ENCODE results near the gene IGLON5. TPM values are rescaled to one million over a fixed set of nuclear protein-coding genes. Genes with fewer than 3 reads are reported as not detected.

The IGLON5 gene
- total RNA-seq, 4 donors from 2014 or later = 0.17 TPM; not detected in 3

DNA sequence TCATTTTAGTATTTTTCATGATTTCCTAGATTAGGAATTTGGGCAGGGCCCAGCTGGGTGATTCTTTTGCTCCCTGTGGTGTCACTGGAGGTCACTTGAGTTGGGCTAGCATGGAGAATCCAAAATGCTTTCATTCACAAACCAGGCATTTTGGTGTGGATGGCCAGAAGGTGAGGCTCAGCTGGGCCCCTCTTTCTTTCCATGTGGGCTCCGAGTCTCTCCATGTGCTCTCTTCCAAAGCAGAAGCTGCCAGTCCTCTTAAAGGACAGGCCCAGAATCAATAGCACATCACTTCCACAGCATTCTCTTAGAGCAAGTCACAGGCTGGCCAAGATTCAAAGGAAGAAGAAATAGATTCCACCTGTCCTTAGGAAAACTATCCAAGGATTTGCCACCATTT, 21.8 kb upstream of the IGLON5 start:
- TF ChIP-seq POLR2A (IDR thresholded peaks at IDR 0.05; ENCODE audit: low read depth) (no peak), EP300 (IDR thresholded peaks at IDR 0.05) (no peak), POLR2AphosphoS5 (IDR thresholded peaks at IDR 0.05) (no peak)
- TF ChIP-seq, protein P1, sequence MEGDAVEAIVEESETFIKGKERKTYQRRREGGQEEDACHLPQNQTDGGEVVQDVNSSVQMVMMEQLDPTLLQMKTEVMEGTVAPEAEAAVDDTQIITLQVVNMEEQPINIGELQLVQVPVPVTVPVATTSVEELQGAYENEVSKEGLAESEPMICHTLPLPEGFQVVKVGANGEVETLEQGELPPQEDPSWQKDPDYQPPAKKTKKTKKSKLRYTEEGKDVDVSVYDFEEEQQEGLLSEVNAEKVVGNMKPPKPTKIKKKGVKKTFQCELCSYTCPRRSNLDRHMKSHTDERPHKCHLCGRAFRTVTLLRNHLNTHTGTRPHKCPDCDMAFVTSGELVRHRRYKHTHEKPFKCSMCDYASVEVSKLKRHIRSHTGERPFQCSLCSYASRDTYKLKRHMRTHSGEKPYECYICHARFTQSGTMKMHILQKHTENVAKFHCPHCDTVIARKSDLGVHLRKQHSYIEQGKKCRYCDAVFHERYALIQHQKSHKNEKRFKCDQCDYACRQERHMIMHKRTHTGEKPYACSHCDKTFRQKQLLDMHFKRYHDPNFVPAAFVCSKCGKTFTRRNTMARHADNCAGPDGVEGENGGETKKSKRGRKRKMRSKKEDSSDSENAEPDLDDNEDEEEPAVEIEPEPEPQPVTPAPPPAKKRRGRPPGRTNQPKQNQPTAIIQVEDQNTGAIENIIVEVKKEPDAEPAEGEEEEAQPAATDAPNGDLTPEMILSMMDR (IDR thresholded peaks at IDR 0.05) = no peak
- H3K27me3 ChIP-seq = peaks cover 0 to 54% (median 0%) of the 10 kb centered on the region in 4 donors
- intact Hi-C loops (cut with DNase I) = no loop called here
- no peaks in the 10 kb centered on the region for H3K36me3 ChIP-seq
- H3K4me3 ChIP-seq = no peak overlapping the region
- H3K4me1 ChIP-seq = no peaks in the 10 kb centered on the region
- peaks cover 0 to 9% (median 5%) of the 10 kb centered on the region in 4 donors for H3K9me3 ChIP-seq
- H3K27ac ChIP-seq (replicated peaks in 1 of 4) = no peak overlapping the region
- WGBS = 78% methylated on average over 1 of the region's 1 CpG
- no peak for DNase-seq (ENCODE audit: extremely low spot score)

DNA sequence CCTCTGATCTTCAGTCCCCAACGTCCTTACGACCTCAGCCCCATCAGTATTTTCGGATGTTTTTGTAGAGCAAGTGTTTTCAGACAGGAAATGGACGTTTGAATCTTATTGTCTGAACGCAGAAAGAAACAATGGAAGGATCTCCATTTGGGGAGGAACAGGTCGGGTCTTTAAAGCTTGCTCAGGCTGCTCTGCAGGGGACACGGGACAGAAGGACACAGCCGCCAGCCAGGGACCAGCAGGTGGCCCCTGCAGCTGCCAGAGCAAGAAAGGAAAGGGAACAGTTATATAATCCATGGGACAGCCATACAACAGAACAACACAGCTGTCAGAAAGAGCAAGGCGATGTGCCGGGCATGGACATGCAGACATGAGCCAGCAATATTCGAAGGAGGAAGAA, 18.5 kb upstream of the IGLON5 start:
- intact Hi-C loops (cut with DNase I) = no loop called here
- DNase-seq (ENCODE audit: extremely low spot score) = no peak
- Histone ChIP-seq H3K27ac (replicated peaks in 1 of 4) (no peak overlapping the region), H3K27me3 (peaks cover 0 to 71% (median 5%) of the 10 kb centered on the region in 4 donors), H3K4me1 (no peaks in the 10 kb centered on the region), H3K4me3 (no peak overlapping the region), H3K9me3 (peaks cover 0 to 9% (median 5%) of the 10 kb centered on the region in 4 donors), H3K36me3 (no peaks in the 10 kb centered on the region)
- WGBS = 40% methylated on average over 11 of the region's 11 CpGs
- TF ChIP-seq POLR2A (IDR thresholded peaks at IDR 0.05; ENCODE audit: low read depth) = no peak

DNA sequence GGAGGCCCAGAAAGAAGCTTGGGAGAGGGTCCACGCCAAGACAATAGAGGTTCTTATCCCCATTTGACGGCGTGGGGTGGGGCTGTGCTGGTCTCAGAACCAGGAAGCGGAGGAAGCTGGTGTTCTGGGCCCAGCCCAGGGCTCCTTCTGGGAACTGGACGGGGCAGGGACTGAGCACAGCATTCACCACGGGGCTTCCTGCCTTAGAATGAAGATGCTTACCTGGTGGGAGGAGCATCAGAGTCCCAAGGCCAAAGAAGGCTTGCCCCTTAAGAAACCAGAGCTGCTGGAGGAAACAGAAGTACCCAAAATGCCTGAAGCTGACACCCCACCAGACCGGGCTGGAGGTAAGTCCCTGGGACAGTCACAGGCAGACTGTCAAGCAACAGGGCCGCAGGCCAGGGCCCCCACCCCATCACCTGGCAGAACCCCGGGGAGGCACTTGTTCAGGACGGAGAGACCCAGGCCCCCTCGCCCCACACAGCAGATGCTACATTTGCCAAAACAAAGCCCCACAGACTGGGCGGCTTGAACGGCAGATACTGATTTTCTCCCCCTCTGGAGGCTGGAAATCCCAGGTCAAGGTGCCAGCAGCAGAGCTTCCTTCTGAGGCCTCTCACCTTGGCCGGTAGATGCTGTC, 17.8 kb upstream of the IGLON5 start:
- intact Hi-C loops (cut with DNase I) = no loop called here
- H3K27ac ChIP-seq (replicated peaks in 1 of 4) = no peak overlapping the region
- no peak overlapping the region for H3K4me3 ChIP-seq
- H3K27me3 ChIP-seq = peaks cover 0 to 69% (median 5%) of the 10 kb centered on the region in 4 donors
- no peaks in the 10 kb centered on the region for H3K4me1 ChIP-seq
- TF ChIP-seq EP300 (IDR thresholded peaks at IDR 0.05) = no peak
- TF ChIP-seq POLR2A (IDR thresholded peaks at IDR 0.05; ENCODE audit: low read depth) = no peak
- no peak for TF ChIP-seq POLR2AphosphoS5 (IDR thresholded peaks at IDR 0.05)
- TF ChIP-seq, protein P1 (IDR thresholded peaks at IDR 0.05) = no peak
- peaks cover 0 to 12% (median 5%) of the 10 kb centered on the region in 4 donors for H3K9me3 ChIP-seq
- 64% methylated on average over 7 of the region's 14 CpGs for WGBS
- DNase-seq (ENCODE audit: extremely low spot score) = no peak
- H3K36me3 ChIP-seq = no peaks in the 10 kb centered on the region

DNA sequence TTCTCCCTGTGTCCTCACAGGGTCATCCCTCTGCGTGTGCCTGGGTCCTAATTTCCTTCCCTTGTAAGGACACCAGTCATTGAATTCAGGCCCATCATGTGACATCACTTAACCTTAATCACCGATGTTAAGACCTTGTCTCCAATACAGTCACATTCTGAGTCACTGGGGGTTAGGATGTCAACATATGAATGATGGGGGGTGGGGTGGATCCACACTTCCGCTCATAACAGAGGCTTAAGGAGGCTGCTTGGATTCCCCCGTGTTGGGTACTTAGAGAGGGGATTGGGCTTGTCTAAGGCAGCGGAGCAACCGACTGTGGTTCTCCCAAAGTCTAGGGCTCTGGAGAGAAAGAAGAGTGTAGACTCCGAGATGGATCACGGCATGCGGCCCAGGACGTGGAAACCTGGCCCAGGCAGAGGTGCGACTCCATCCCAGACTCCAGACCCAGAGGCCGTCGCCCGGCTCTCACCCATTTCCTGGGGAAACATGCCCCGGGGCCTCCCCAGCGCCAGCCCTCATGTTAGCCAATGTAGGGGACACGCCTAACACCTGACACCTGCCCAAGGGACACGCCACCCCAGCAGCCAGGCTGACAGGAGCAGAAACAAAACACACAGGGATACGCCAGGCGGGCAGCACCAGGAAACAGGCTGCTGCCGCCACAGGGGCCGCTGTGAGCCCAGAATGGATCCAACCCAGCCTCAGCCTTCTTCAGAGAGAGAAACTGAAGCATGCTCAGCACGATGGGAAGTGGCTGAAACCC, 17.1 kb upstream of the IGLON5 start:
- H3K4me3 ChIP-seq = no peak overlapping the region

DNA sequence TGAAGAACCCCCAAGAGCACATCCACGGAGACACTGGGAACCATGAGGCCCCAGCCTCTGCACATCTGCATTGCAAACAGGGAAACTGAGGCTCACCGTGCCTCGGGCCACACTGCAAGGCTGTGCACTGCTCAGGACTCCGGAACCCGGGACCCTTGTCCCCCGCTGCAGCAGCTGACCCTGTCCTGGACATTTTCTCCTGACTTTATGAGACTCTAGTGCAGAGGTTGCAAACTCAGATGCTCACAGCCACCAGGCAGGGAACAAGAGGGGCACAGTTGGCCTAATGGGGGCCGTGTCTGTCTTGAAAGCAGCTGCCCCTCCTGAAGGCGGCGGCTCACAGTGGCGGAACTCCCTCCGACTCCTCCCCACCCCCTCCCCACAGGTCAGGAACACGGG, 16.5 kb upstream of the IGLON5 start:
- peaks cover 0 to 12% (median 2%) of the 10 kb centered on the region in 4 donors for H3K9me3 ChIP-seq
- 61% methylated on average over 12 of the region's 12 CpGs for WGBS
- no peak overlapping the region for H3K4me3 ChIP-seq
- no peaks in the 10 kb centered on the region for H3K4me1 ChIP-seq
- H3K27ac ChIP-seq (replicated peaks in 1 of 4) = no peak overlapping the region
- TF ChIP-seq, protein P1 (IDR thresholded peaks at IDR 0.05) = no peak
- TF ChIP-seq EP300 (IDR thresholded peaks at IDR 0.05) = no peak
- no peak for TF ChIP-seq POLR2A (IDR thresholded peaks at IDR 0.05; ENCODE audit: low read depth)
- TF ChIP-seq POLR2AphosphoS5 (IDR thresholded peaks at IDR 0.05) = no peak
- intact Hi-C loops (cut with DNase I) = no loop called here
- H3K36me3 ChIP-seq = no peaks in the 10 kb centered on the region
- peaks cover 0 to 79% (median 5%) of the 10 kb centered on the region in 4 donors for H3K27me3 ChIP-seq
- DNase-seq (ENCODE audit: extremely low spot score) = no peak

More for the DNA sequence above, 17.1 kb upstream of the IGLON5 start:
- Histone ChIP-seq H3K36me3 (no peaks in the 10 kb centered on the region), H3K27ac (replicated peaks in 1 of 4) (no peak overlapping the region), H3K4me1 (no peaks in the 10 kb centered on the region), H3K9me3 (peaks cover 0 to 12% (median 4%) of the 10 kb centered on the region in 4 donors), H3K27me3 (peaks cover 0 to 74% (median 5%) of the 10 kb centered on the region in 4 donors)
- TF ChIP-seq, protein P1 (IDR thresholded peaks at IDR 0.05) = no peak
- no peak for TF ChIP-seq POLR2AphosphoS5 (IDR thresholded peaks at IDR 0.05)
- no peak for TF ChIP-seq EP300 (IDR thresholded peaks at IDR 0.05)
- no peak for TF ChIP-seq POLR2A (IDR thresholded peaks at IDR 0.05; ENCODE audit: low read depth)
- WGBS = 76% methylated on average over 23 of the region's 23 CpGs
- intact Hi-C loops (cut with DNase I) = no loop called here
- DNase-seq (ENCODE audit: extremely low spot score) = no peak
